Effector memory CD4-positive, alpha-beta T cell (primary cell): ENCODE data around the gene TRIM74.
"Not testable (repeated sequence)": the region's sequence is repeated elsewhere in the genome, so short reads cannot be mapped to it uniquely, and the experiment has no call there.

Experiments
- DNase-seq, 3 donors: peaks; one replicate each; pipeline ENCODE4 v3.0.0-alpha.2; 2020
- H3K27ac ChIP-seq: 2 replicates; pipeline ENCODE4 v1.7.0; 2013; ENCODE audit warnings: mild to moderate bottlenecking, low read length, moderate library complexity; ENCODE audit not compliant: insufficient read depth, poor library complexity, severe bottlenecking
- H3K27me3 ChIP-seq: replicated peaks from 2 replicates; pipeline ENCODE4 v1.7.0; 2013; ENCODE audit warnings: mild to moderate bottlenecking, low read length; ENCODE audit not compliant: insufficient read depth, control insufficient read depth, poor library complexity, severe bottlenecking
- H3K36me3 ChIP-seq: 2 replicates; pipeline ENCODE4 v1.7.0; 2013; ENCODE audit warnings: mild to moderate bottlenecking, low read length, moderate library complexity; ENCODE audit not compliant: control insufficient read depth, insufficient read depth
- H3K4me1 ChIP-seq: 2 replicates; pipeline ENCODE4 v1.7.0; 2013; ENCODE audit warnings: low read length, mild to moderate bottlenecking; ENCODE audit not compliant: control insufficient read depth, insufficient read depth, poor library complexity, severe bottlenecking
- H3K4me3 ChIP-seq: 2 replicates; pipeline ENCODE4 v1.7.0; 2013; ENCODE audit warnings: low read length, low read depth, mild to moderate bottlenecking; ENCODE audit not compliant: insufficient read depth, poor library complexity, severe bottlenecking
- H3K9me3 ChIP-seq: 2 replicates; pipeline ENCODE4 v1.7.0; 2013; ENCODE audit warnings: mild to moderate bottlenecking, low read length, moderate library complexity; ENCODE audit not compliant: control insufficient read depth

Gene TRIM74

DNA sequence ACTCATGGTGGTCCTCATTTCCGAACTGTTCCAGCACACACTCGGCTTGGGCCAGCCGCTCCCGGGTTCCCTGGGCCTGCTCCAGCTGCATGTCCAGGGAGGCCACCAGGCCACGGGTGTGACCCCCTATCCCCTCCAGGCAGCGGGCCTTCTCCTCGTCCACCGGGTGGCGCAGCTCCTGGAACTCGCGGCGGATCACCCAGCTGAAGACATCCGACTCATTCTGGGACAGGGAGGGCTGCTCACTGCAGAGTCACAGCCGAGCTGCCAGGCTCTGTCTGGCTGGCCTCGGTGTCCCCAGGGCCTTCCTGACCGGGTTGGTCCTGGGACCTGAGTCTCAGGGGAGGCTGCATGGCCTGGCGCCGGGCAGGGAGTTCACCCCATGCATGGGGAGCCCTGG, 9.2 kb downstream of the TRIM74 start:
- not testable (repeated sequence) for H3K4me3 ChIP-seq, H3K36me3 ChIP-seq, H3K27me3 ChIP-seq, DNase-seq, H3K27ac ChIP-seq, H3K4me1 ChIP-seq, H3K9me3 ChIP-seq

DNA sequence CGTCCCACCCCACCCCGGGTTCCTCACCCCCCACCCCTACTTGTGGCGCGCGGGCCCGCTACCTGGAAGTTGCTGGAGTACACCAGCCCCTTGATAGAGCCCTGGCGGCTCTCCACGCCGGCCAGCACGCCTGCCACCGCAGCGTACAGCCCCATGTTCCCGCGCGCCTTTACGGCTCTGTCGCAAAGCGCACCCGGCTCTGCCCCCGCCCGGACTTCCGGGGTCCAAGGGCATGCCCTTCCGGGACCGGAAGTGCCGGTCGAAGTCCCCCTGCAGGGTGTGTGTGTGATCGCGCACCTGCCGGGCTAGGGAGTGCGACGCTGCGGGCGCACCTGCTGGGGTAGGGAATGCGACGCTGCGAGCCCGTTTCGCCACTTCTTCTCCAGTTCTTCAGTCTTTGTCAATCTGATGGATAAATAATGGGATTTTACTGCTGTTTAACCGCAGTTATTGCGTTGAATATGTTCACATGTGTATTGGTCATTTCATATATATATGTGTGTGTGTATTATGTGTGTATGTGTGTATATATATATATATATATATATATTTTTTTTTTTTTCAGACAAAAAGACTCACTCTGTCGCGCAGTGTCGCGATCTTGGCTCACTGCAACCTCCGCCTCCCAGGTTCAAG, 14.6 kb downstream of the TRIM74 start:
- not testable (repeated sequence) for H3K4me3 ChIP-seq
- peak in 2 of 3 donors; percentile 6 to 17 for DNase-seq

GRCh38 chr7:72953901-72954562, 15.2 kb downstream of the TRIM74 start:
- not testable (repeated sequence) for H3K27ac ChIP-seq, H3K36me3 ChIP-seq, DNase-seq, H3K4me3 ChIP-seq, H3K27me3 ChIP-seq, H3K4me1 ChIP-seq, H3K9me3 ChIP-seq

More for the DNA sequence above, 14.6 kb downstream of the TRIM74 start:
- not testable (repeated sequence) for H3K27me3 ChIP-seq, H3K9me3 ChIP-seq, H3K36me3 ChIP-seq, H3K27ac ChIP-seq, H3K4me1 ChIP-seq

- H3K36me3 ChIP-seq, DNase-seq, H3K27me3 ChIP-seq, H3K9me3 ChIP-seq, H3K4me3 ChIP-seq, H3K27ac ChIP-seq, H3K4me1 ChIP-seq: not testable (repeated sequence)
Measured at GRCh38 chr7:72950432-72950831, 18.8 kb downstream of the TRIM74 start.

- not testable (repeated sequence) for H3K4me3 ChIP-seq, H3K27ac ChIP-seq, H3K9me3 ChIP-seq, H3K27me3 ChIP-seq, DNase-seq, H3K4me1 ChIP-seq, H3K36me3 ChIP-seq
Measured at GRCh38 chr7:72949686-72950085, 19.6 kb downstream of the TRIM74 start.

DNA sequence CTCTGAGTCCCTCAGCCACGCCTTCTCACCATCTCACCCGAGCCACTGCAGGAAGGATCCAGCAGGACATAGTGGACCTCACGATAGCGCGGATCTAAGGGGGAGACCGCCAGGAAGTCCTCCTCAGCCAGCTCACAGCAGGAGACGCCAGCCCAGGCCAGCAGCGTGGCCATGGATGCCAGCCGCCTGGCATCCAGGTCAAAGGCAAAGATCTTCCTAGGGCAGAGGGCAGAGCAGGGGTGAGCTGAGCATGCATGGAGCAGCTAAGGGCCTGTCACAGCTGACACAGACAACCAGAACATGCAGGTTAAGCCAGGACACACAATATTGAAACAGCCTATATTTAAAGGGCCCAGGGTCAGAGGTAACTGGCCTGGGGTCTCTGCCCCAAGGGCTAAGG, 20.0 kb downstream of the TRIM74 start:
- not testable (repeated sequence) for H3K36me3 ChIP-seq, DNase-seq, H3K4me3 ChIP-seq, H3K27me3 ChIP-seq, H3K9me3 ChIP-seq, H3K27ac ChIP-seq, H3K4me1 ChIP-seq

DNA sequence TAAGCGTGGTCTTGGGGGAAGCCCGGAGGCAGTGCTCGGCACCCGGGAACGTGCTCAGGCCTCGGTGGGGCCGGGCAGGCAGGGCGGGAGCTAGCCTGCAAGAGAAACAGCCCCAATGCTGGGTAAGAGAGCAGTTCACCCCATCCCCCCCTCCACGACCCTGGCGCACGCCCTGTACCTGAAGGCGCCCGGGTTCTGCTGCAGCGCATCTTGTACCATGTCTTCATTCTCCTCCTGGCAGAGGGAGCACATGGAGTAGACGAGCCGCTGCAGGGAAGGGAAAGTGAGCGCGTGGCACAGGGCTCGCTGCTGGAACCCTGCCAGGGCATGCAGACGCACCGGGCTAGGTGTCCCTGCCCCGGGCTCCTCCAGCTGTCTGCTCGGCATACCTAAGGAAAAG, 20.6 kb downstream of the TRIM74 start:
- not testable (repeated sequence) for H3K27ac ChIP-seq, H3K9me3 ChIP-seq, H3K4me3 ChIP-seq, H3K4me1 ChIP-seq, H3K27me3 ChIP-seq, DNase-seq, H3K36me3 ChIP-seq

GRCh38 chr7:72946130-72946745, 23.0 kb downstream of the TRIM74 start:
- H3K27ac ChIP-seq, H3K4me3 ChIP-seq, H3K9me3 ChIP-seq, DNase-seq, H3K27me3 ChIP-seq, H3K4me1 ChIP-seq, H3K36me3 ChIP-seq: not testable (repeated sequence)

DNA sequence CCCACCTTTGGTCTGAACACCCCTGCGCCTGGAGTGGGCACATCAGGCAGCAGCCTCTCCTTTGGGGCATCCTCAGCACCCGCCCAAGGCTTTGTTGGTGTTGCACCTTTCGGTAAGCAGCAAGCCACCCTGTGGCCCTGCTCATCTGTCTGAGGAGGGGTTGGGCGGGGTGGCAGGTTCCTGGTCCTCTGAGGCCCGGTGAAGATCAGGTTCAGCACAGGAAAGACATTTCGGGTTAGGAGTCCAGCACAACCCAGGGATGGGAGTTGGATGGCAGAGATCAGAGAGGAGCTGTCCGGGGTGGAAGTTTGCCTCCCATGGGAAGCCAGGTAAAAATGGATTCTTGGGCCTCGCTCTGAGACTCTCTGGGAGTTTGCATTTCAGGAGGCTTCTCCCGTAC, 23.7 kb downstream of the TRIM74 start:
- H3K9me3 ChIP-seq, H3K4me3 ChIP-seq, DNase-seq, H3K27ac ChIP-seq, H3K4me1 ChIP-seq, H3K27me3 ChIP-seq, H3K36me3 ChIP-seq: not testable (repeated sequence)

DNA sequence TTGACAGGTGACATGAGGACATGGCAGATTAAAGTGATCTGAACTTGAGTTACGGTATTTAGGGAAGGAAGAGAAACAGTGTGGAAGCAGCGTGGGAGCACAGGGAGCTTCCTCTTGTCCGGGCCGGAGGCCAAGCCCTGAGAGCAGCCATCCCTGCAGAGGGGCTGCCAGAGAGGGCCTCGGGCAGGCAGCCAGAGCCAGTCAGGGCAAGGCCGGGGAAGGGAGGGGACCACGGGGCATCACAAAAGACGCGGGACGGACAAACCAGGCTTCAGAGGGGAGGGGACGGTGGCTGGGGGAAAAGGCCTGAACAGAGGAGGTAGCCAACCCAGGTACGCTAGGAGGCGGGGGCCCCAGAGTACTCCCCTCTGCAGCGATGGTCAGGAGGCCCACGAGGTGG, 24.3 kb downstream of the TRIM74 start:
- not testable (repeated sequence) for H3K4me1 ChIP-seq, DNase-seq, H3K27ac ChIP-seq

More for the DNA sequence above, 24.3 kb downstream of the TRIM74 start:
- H3K4me3 ChIP-seq, H3K36me3 ChIP-seq, H3K27me3 ChIP-seq, H3K9me3 ChIP-seq: not testable (repeated sequence)
